ENCODE measurements around the gene NOD2.

NOD2 gene

GRCh38 chr16:50708373-50709060 is 15.1 kb downstream of the NOD2 start:
- TF ChIP-seq, protein P1, sequence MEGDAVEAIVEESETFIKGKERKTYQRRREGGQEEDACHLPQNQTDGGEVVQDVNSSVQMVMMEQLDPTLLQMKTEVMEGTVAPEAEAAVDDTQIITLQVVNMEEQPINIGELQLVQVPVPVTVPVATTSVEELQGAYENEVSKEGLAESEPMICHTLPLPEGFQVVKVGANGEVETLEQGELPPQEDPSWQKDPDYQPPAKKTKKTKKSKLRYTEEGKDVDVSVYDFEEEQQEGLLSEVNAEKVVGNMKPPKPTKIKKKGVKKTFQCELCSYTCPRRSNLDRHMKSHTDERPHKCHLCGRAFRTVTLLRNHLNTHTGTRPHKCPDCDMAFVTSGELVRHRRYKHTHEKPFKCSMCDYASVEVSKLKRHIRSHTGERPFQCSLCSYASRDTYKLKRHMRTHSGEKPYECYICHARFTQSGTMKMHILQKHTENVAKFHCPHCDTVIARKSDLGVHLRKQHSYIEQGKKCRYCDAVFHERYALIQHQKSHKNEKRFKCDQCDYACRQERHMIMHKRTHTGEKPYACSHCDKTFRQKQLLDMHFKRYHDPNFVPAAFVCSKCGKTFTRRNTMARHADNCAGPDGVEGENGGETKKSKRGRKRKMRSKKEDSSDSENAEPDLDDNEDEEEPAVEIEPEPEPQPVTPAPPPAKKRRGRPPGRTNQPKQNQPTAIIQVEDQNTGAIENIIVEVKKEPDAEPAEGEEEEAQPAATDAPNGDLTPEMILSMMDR (IDR thresholded peaks at IDR 0.05; ENCODE audit: low read depth, low read length), result no peak
- in situ Hi-C loops (cut with HindIII; ENCODE audit: low sequenced_read_pairs), result no loop called here
- H3K4me3 ChIP-seq (ENCODE audit: low read depth, low read length), result no peak overlapping the region
- no peak for DNase-seq (ENCODE audit: low read depth, low spot score)

- TF ChIP-seq, protein P1 (IDR thresholded peaks at IDR 0.05; ENCODE audit: low read depth, low read length), result no peak
- no peak overlapping the region for H3K4me3 ChIP-seq (ENCODE audit: low read depth, low read length)
- DNase-seq (ENCODE audit: low read depth, low spot score), result no peak
- in situ Hi-C loops (cut with HindIII; ENCODE audit: low sequenced_read_pairs), result no loop called here
Observed at GRCh38 chr16:50709061-50709684, 15.8 kb downstream of the NOD2 start.

GRCh38 chr16:50709980-50710379 is 16.6 kb downstream of the NOD2 start:
- in situ Hi-C loops (cut with HindIII; ENCODE audit: low sequenced_read_pairs), result no loop called here

GRCh38 chr16:50711040-50711439 is 17.6 kb downstream of the NOD2 start:
- TF ChIP-seq, protein P1 (IDR thresholded peaks at IDR 0.05; ENCODE audit: low read depth, low read length), result no peak
- in situ Hi-C loops (cut with HindIII; ENCODE audit: low sequenced_read_pairs), result no loop called here
- no peak for DNase-seq (ENCODE audit: low read depth, low spot score)
- H3K4me3 ChIP-seq (ENCODE audit: low read depth, low read length), result no peak overlapping the region

More at GRCh38 chr16:50709980-50710379, 16.6 kb downstream of the NOD2 start:
- TF ChIP-seq, protein P1 (IDR thresholded peaks at IDR 0.05; ENCODE audit: low read depth, low read length), result no peak
- H3K4me3 ChIP-seq (ENCODE audit: low read depth, low read length), result no peak overlapping the region
- no peak for DNase-seq (ENCODE audit: low read depth, low spot score)

- in situ Hi-C loops (cut with HindIII; ENCODE audit: low sequenced_read_pairs), result no loop called here
- TF ChIP-seq, protein P1 (IDR thresholded peaks at IDR 0.05; ENCODE audit: low read depth, low read length), result no peak
- no peak for DNase-seq (ENCODE audit: low read depth, low spot score)
- H3K4me3 ChIP-seq (ENCODE audit: low read depth, low read length), result no peak overlapping the region
Observed at GRCh38 chr16:50711862-50712559, 18.6 kb downstream of the NOD2 start.

GRCh38 chr16:50712560-50712898 is 19.1 kb downstream of the NOD2 start:
- in situ Hi-C loops (cut with HindIII; ENCODE audit: low sequenced_read_pairs), result no loop called here
- DNase-seq (ENCODE audit: low read depth, low spot score), result no peak
- no peak overlapping the region for H3K4me3 ChIP-seq (ENCODE audit: low read depth, low read length)
- TF ChIP-seq, protein P1 (IDR thresholded peaks at IDR 0.05; ENCODE audit: low read depth, low read length), result no peak
